ENCODE results near the gene HOXB5. TPM values are rescaled to one million over a fixed set of nuclear protein-coding genes. Genes with fewer than 3 reads are reported as not detected.

HOXB5 gene
- total RNA-seq, 1 experiment from 2014 or later, result not detected

DNA sequence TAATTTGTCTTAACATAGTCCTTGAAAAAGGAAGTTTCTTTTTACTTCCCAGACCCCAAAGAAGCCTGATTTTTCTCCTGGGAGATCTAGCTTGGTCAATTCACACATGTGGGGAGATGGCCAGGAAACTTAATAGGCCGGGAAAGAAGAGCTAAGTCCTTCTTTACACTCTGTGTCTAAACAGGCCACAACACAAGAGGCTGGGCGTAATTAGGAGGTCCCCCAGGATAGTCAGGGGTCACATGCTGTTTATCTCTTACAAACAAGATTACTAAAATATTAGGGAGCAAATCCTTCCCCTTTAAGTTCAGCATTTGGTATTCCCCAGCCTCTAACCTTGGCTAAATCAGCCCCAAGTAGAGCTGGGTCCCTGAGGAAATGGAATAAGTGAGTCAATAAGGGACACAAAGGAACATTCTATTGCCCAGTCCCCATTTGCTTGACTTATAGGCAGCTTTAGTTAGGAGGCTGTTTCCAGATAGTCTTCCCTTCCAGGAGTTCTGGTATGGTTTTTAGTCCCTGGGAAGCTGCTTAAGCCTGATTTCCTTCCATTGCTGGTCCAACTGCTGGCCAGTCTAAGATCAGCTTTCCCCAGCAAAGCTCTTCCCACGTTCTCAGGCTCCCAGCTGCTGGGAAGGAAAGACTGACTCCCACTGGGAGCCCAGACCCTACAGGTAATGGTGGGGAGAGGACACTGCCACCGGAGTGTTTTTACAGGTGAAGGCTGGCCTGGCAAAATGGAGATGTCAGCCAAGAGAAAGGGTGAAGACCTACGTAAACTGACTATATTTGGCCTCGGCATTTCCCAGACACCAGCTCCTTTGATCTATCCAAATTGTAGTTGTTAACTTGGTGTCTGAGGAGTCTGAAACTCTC, 46.6 kb upstream of the HOXB5 start:
- Histone ChIP-seq H2BK20ac (ENCODE audit: low read depth, low read length, poor library complexity, severe bottlenecking) (no peak overlapping the region), H2BK5ac (ENCODE audit: insufficient read length, low read length) (no peak overlapping the region), H4K8ac (replicated peaks; ENCODE audit: insufficient read length, low read depth, low read length) (no peak overlapping the region), H3K18ac (ENCODE audit: insufficient read length, low read depth, low read length) (no peak overlapping the region), H4K20me1 (ENCODE audit: control insufficient read depth, insufficient read depth, insufficient read length) (no peaks in the 10 kb centered on the region), H3K79me2 (ENCODE audit: insufficient read depth, low read length) (no peaks in the 10 kb centered on the region; the same call in 1 of the 2 replicates), H3K27me3 (ENCODE audit: insufficient read depth, low read length) (peaks cover 98% of the 10 kb centered on the region), H3T11ph (ENCODE audit: low read length) (no peak overlapping the region), H2AFZ (ENCODE audit: low read length) (no peak overlapping the region), H2BK15ac (ENCODE audit: low read depth, low read length) (no peak overlapping the region), H3K4ac (ENCODE audit: low read depth, low read length) (no peak overlapping the region), H3K9ac (ENCODE audit: extremely low read depth, insufficient read length, low read length) (no peak overlapping the region), H2AK5ac (ENCODE audit: insufficient read length, low read length) (no peak overlapping the region), H3K79me1 (ENCODE audit: insufficient read depth, low read depth, low read length, poor library complexity, severe bottlenecking) (no peaks in the 10 kb centered on the region), H3K14ac (ENCODE audit: insufficient read depth, low read length) (no peak overlapping the region), H3K4me2 (ENCODE audit: insufficient read depth, insufficient read length, low read length) (no peak overlapping the region), H3K9me3 (ENCODE audit: control insufficient read depth, low read depth, low read length) (no peaks in the 10 kb centered on the region), H3K4me1 (ENCODE audit: insufficient read depth, low read length) (no peaks in the 10 kb centered on the region), H2BK120ac (ENCODE audit: low read depth, low read length, poor library complexity, severe bottlenecking) (no peak overlapping the region), H2BK12ac (ENCODE audit: insufficient read length, low read depth, low read length) (no peak overlapping the region), H3K56ac (ENCODE audit: insufficient read length, low read depth, low read length) (no peak overlapping the region), H4K5ac (ENCODE audit: insufficient read length, low read depth, low read length) (no peak overlapping the region), H3K23me2 (ENCODE audit: insufficient read length, low read depth, low read length, poor library complexity, severe bottlenecking) (no peaks in the 10 kb centered on the region), H3K27ac (ENCODE audit: insufficient read length, low read depth, low read length) (no peak overlapping the region), H3K23ac (ENCODE audit: insufficient read length, low read depth, low read length) (no peak overlapping the region), H4K91ac (ENCODE audit: insufficient read length, low read depth, low read length) (no peak overlapping the region)
- TF ChIP-seq, protein P1, sequence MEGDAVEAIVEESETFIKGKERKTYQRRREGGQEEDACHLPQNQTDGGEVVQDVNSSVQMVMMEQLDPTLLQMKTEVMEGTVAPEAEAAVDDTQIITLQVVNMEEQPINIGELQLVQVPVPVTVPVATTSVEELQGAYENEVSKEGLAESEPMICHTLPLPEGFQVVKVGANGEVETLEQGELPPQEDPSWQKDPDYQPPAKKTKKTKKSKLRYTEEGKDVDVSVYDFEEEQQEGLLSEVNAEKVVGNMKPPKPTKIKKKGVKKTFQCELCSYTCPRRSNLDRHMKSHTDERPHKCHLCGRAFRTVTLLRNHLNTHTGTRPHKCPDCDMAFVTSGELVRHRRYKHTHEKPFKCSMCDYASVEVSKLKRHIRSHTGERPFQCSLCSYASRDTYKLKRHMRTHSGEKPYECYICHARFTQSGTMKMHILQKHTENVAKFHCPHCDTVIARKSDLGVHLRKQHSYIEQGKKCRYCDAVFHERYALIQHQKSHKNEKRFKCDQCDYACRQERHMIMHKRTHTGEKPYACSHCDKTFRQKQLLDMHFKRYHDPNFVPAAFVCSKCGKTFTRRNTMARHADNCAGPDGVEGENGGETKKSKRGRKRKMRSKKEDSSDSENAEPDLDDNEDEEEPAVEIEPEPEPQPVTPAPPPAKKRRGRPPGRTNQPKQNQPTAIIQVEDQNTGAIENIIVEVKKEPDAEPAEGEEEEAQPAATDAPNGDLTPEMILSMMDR (conservative IDR thresholded peaks at IDR 0.05), result no peak
- H3K27me3 Mint-ChIP-seq (ENCODE audit: low read depth), result peaks cover 100% of the 10 kb centered on the region
- no peak overlapping the region for H3K27ac Mint-ChIP-seq
- no CpG with 5 or more reads among the region's 6 CpGs for WGBS (ENCODE audit: extremely low coverage, insufficient read length, low lambda C conversion rate)
- H3K4me3 Mint-ChIP-seq, result no peak overlapping the region
- peaks cover 11 to 17% of the 10 kb centered on the region in 2 experiments for H3K4me1 Mint-ChIP-seq
- no peaks in the 10 kb centered on the region; a peak in 1 of 7 replicates for H3K36me3 Mint-ChIP-seq (ENCODE audit: insufficient read depth in 1 of 3, low read depth in 3 of 3)
- no peak for DNase-seq
- peaks cover 0 to 9% of the 10 kb centered on the region in 2 experiments; a peak in 3 of 5 replicates for H3K9me3 Mint-ChIP-seq
